GM11168 (cell line): ENCODE measurements around the gene GIPC2.
"Not testable (repeated sequence)": the region's sequence is repeated elsewhere in the genome, so short reads cannot be mapped to it uniquely, and the experiment has no call there.

ENCODE experiments used
- in situ Hi-C: fragments of 300-500 bp; cut with MboI; formaldehyde crosslinking; loops from one replicate; pipeline ENCODE4 v1.12.0; 2022; ENCODE audit warnings: low sequenced_read_pairs; ENCODE audit not compliant: unreplicated experiment

Gene GIPC2

DNA sequence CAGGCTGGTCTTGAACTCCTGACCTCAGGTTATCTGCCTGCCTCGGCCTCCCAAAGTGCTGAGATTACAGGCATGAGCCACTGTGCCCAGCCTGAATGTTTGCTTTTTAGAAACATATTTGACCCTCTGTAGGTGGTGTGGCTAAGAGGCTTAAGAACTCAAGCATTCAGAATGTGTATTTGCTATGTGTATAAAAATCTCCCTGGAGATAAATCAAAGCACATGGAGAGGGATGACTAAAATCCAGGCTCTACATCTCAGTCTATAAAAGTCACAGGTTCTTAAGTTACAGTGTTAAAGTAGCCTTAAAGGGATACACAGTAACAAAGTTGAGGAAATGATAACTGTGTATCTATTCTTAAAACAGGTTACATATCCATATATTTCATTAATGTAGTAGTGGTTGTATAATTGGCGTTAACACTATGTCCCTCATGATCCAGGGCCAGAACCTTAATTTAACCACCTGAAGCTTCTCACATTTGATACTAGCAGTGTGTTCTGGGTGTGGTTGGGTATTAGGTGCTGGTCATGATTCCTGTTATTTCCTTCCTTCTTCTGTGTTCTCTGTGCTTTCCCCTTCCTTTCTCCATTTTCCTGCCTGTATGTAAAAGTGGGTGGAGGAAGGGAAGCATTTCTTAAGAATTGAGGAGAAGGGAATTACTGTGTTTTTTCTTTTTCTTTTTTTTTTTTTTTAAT lies 16.2 kb downstream of the GIPC2 start:
- in situ Hi-C loops, result no loop called here

DNA sequence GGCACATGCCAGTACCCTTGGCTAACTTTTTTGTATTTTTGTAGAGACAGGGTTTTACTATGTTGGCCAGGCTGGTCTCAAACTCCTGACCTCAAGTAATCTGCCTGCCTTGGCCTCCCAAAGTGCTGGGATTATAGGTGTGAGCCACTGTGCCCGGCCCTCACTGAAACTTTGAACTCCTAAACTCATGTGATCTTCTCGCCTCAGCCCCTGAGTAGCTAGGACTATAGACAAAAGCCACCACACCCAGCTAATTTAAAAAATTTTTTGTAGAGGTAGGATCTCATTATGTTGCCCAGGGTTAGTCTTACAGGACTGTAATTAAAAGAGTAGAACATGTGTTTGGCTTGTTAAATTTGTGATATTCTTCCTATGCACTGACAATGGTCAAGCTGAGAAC lies 19.1 kb downstream of the GIPC2 start:
- in situ Hi-C loops, result not testable (repeated sequence)

DNA sequence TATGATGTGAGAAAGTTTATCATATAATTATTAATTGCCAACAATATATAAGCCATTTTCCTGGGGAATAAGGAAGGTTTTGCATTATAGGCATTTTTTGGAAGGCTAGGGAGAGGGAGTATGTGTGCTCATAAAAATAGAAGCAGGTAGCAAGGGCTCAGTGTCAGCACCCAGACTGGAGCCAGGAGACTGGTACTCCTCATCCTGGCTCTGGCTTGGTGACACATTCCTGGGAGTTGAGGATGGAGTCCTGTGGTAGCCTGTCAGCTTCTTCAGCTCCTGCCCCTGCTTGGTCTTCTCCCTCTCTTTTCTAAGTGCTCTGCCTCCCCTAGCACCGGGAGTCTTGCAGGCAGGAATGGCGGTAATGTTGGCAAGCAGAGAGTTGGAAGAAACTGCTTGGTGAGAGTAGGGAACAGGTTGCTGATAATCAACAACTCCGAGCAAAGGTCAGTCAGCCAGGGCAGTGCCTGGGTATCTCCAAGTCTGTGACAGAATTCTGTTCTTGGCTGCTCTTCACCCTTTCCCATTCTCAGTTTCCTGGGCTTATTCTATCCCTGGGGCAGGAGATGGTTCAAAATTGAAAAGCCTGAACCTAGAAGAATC lies 23.0 kb downstream of the GIPC2 start:
- in situ Hi-C loops, result no loop called here

DNA sequence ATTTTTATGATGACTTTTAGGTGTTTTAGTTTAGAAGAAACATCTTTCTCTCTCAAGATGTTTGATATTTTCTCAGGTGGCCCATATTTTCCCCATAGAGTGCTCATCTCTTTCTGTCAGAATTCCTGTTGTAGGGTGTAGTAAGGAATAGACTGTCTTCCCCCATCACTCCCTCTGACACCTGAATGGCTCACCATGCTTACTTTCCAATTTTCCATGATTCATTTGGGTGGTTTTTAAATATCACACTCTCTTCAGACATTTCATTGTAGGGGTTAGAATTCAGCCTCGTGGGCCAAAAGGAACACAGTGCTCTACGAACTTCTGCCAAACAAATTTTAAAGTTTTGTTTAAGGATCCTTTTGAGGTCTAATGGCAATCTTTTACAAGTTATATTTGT lies 24.0 kb downstream of the GIPC2 start:
- in situ Hi-C loops, result no loop called here

DNA sequence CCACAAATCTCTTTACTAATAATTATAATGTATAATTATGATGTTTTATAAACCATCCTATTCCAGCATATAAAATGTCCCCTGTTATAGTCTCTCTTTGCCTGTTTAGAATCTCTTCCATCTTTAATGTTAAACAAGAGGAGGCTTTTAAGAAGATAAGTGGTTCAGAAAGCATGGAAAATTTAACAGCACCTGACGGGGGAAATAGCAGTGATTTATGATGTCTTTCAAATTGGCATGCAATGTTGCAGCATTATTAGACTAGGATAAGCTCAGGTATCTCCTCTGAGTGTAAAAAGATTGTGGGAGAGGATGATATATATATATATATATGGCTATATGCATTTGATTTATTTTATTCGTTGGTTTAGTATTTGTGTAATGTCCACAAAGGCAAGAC lies 24.4 kb downstream of the GIPC2 start:
- in situ Hi-C loops, result no loop called here

DNA sequence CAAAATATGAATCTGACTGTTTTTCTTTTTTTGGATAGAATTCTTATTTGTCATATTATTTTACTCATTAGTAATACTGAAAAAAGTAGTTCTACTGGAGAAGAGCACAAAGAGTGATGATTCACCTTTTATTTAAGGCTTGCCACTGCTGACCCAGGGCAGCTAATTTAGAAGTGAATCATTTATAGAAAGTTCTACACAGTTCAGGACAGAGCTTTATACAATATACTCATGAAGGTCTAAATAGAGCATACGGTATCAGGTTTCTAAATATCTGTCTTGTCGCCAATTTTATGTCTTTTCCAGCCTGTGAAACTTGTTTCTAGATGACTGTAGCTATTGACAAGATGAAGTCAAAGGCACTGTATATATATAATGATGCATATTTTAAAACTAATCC lies 25.0 kb downstream of the GIPC2 start:
- in situ Hi-C loops, result no loop called here

DNA sequence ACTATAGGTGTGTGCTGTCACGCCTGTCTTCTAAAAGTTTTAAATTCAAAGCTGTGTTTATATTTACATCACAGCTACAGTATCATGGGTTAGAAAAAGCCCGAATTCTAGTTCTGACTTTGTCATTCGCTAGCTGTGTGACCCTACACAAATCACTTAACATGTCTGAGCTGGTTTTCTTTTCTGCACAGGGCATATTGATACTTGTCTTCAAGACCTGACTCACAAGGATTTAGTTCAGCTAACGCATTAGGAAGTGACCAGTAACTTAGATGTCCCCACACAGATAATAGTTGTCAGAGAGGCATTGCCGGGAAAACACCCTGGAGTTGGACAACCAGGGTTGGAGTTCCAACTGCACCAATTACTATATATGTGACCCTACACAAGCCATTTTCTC lies 25.9 kb downstream of the GIPC2 start:
- in situ Hi-C loops, result no loop called here

DNA sequence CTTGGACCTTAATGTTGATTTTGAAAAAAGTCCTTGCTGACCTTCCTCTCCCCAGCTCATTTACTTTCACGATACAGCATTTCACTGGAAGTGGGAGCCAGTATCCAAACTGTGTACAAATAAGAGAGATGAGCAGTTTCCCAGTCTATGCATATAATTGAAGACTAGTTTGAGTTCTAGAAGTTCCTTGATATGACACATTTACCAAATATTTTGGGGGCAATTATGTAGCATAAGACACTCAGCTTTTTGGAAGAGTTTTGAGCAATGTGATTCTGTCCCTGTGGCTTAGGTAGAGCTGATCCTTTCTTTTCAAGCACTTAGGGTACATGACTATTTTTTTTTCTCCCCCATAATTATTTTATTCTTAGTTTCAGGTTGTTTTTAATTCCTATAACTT lies 26.4 kb downstream of the GIPC2 start:
- in situ Hi-C loops, result no loop called here

DNA sequence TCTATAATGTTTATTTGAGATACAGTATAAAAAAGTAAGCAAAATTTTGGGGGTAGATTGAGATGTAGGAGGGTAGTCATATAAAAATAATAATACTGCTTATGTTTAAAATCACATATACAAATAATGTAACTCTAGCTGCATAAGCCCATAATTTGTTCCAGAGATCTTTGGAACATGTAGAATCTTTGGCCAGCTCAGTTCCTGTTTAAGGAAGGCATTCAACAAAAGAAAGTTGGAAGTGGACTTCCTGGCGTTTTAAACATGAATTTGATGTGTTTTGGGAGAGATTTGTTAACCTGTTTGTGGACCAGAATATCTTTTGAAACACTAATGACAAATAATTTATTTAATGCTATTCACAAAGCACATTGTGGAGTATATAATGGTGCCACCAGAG lies 27.7 kb downstream of the GIPC2 start:
- in situ Hi-C loops, result no loop called here

DNA sequence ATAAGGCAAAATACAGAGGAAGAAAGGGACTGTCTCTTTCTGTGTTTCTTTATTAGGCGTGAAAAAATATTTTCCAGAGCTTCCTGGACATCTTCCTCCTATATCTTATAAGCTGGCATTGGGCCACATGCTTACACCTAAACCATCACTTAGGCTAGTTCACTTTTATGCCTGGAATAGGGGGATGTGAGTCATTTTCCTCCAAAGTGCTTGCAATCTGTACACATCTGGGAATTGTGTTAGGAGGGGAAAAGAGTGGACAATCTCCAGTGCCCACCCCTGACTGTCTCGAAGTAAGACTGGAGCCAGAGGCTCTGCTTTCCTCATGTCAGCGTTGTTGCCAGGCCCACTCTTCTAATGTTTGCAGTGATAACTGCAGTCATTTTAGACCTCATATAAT lies 29.9 kb downstream of the GIPC2 start:
- in situ Hi-C loops, result no loop called here

DNA sequence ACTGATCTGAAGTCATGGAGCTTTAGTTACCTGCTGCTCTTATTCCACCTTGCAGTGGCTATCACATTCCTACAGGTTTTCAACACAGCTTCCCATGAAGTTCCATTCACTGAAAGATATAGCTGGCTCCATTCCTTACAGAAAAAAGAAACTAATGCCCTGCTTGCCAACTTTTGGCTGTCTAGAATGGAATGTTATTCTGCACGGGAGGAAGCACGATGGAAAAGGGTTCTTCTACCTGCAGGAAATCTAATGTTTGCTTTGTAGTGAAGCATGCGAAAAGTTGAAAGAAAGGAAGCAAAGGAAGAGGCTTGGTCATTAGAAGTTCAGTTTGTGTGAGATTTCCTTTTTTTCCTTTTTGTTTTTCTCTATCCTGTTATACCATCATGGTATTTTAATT lies 32.6 kb downstream of the GIPC2 start:
- in situ Hi-C loops, result no loop called here

DNA sequence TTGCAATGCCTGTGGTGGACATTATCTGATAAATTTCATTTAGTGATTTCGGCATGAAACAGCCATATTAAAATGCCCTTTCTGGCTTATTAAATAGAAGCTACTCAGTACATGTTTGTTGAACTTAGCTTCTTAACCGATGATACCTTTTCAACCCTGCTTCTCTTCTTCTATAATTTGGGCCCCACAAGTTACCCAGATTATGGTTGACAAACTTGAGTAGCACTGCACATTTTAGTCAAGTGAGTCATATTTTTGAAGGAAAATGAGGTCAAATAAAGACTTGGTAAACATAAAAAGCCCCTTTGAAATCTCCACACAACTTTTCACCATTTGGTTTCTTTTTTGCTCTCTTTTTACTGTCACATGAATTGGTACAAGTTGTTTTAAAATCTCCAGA lies 33.8 kb downstream of the GIPC2 start:
- in situ Hi-C loops, result no loop called here

DNA sequence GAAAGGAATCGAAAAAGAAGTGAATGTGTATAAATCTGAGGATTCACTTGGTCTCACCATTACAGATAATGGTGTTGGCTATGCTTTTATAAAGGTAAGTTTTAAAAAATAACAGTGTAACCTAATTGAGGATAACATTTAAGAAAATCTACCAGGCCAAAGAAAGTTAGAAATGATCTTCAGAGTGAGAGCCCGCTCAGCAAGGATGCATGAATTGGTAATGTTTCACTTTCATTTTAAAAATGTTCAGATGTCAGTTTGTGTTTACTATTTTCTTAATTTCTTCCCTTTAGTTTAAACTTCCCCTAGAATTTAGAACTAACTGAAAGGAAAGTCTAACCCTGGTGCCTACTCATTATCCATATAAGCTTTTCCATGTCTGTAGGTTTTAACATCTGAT lies 35.0 kb downstream of the GIPC2 start:
- in situ Hi-C loops, result no loop called here

DNA sequence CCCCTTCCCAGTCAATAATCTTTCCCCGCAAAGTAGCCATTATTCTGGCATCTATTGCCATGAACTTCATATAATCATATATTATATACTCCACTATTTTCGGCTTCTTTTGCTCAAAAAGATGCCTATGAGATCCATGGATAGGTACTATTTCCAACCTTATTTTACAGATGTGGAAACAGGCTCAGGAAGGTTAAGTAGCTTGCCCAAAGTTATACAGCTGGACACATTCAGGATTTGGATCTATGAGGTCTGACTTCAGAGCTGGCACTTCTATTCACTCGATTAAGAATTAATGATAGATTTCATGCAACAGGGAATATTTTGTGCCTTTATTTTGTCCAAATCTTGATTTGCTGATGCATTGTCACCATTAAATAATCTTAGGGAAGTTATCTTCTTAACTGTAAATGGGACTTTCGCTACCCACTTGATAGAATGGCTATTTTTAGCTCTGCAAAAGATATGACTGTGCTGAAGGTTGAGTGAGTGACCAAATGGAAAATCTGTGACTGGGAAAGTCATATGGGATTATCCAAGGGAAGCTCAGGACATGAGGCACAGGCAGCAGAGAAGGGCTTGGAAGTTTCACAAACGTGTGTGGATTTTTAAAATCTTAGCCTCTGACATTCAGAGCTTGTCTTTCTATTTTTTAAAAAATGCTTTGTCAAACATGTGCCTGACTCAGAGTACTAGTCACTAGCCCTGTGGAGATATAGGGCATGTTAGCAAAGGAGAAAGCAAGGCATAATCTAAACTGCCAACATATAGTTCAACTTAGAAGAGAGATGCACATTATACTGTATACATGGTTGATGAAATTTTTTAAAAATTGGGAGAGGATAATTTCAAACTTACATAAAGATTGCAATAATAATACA lies 36.5 kb downstream of the GIPC2 start:
- in situ Hi-C loops, result no loop called here

DNA sequence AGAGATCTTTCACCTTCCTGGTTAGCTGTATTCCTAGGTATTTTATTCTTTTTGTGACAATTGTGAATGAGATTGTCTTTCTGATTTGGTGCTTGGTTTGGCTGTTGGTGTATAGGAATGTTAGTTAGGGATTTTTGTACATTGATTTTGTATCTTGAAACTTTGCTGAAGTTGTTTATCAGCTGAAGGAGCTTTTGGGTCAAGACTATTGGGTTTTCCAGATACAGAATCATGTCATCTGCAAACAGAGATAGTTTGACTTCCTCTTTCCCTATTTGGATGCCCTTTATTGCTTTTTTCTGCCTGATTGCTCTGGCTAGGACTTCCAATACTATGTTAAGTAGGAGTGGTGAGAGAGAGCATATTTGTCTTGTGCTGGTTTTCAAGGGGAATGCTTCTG lies 38.9 kb downstream of the GIPC2 start:
- in situ Hi-C loops, result not testable (repeated sequence)

DNA sequence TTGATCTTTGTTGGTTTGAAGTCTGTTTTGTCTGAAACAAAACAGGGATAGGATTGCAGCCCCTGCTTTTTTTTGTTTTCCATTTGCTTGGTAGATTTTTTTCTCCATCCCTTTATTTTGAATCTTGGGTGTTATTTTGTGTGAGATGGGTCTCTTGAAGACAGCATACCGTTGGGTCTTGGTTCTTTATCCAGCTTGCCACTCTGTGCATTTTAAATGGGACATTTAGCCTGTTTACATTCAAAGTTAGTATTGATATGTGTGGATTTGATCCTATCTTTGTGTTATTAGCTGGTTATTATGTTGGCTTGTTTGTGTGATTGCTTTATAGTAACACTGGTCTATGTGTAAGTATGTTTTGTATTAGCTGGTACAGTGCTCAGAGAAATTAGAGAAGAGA lies 40.9 kb downstream of the GIPC2 start:
- in situ Hi-C loops, result no loop called here

DNA sequence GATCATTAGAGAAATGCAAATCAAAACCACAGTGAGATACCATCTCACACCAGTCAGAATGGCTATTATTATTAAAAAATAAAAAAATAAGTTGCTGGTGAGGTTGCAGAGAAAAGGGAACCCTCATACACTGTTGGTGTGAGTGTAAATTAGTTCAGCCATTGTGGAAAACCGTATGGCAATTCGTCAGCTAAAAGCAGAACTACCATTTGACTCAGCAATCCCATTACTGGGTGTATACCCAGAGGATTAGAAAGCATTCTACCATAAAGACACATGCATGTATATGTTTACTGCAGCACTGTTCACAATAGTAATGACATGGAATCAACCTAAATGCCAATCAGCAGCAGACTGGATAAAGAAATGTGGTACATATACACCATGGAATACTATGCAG lies 42.2 kb downstream of the GIPC2 start:
- in situ Hi-C loops, result no loop called here

DNA sequence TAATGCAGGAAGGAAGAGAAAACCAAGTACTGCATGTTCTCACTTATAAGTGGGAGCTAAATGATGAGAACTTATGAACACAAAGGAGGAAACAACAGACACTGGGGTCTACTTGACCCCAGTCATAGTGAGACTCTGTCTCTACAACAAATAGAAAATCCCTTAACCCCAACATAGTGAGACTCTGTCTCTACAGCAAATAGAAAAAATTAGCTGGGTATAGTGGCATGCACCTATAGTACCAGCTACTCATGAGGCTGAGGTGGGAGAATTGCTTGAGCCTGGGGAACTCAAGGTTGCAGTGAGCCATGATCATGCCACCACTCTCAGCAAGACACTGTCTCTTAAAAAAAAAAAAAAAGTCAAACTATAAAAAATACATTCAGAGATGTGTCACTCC lies 42.7 kb downstream of the GIPC2 start:
- in situ Hi-C loops, result no loop called here

DNA sequence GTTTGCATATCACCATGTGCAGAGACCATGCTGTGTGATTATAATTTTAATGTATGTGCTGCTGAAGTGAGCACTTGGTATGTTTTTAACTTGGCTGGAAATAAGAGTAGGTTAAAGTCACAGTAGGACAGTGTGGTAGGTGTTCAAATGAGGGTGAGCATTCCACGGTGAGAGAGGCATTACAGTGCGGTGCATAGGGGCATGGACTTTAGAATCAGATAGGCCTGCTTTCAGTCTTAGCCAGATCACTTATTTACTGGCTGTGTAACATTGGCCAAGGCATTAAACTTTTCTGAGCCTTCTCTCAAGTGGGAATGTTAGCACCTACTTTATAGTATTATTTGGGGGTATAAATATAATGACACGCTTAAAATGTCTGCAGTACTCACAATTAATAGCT lies 43.2 kb downstream of the GIPC2 start:
- in situ Hi-C loops, result no loop called here

DNA sequence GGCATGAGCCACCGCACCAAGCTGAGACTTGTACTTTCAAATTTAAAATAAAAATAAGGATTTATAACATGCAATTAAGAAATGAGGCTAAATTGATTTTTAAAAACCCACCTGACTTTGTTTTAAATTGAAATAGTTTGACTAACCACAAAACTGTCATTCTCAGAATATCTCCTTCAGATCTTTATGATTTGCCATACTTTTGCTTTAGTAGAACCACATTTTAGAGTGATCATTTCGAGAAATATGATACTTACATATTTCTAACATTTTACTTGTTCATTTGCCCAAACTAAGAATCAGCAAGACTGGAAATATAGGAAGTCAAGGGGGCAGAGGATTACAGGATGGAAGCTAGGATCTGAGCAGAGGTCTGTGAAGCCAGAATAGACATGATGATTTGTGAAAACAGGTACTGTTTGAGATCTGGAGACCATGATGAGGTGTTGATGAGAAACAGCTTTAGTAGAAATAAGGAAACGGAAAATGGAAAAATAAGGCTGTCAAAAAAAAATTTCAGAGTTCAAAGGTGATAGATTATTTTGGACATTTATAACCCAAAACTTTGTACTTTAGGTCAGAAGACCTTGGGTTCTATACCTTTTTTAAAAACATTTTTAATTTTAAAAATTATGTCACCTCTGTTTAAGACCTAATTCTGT lies 44.8 kb downstream of the GIPC2 start:
- in situ Hi-C loops, result no loop called here

DNA sequence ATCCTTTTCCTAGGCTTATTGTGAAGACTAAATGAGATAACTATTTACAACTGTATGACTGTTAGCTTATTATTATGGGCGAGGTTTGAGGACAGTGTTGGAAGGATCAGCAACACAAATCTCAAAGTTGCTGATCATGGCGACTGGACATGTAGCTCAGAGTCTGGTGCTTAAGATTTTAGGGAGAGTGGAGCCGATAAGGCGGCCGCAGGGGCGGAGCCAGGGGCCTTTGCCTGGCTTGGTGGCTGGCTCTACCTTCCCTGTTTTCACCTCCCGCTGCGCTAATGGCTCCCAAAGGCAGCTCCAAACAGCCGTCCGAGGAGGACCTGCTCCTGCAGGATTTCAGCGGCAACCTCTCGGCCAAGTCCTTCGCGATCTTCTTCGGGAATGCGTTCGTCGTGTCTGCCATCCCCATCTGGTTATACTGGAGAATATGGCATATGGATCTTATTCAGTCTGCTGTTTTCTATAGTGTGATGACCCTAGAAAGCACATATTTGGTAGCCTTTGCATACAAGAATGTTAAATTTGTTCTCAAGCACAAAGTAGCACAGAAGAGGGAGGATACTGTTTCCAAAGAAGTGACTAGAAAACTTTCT lies 45.5 kb downstream of the GIPC2 start:
- in situ Hi-C loops, result no loop called here
